ENCODE results near the gene SLC6A5. TPM values are rescaled to one million over a fixed set of nuclear protein-coding genes. Genes with fewer than 3 reads are reported as not detected.

Gene SLC6A5
- total RNA-seq, 1 experiment from 2014 or later: not detected

- POLR2A ChIA-PET: no interaction called here
- in situ Hi-C loops (cut with HindIII; ENCODE audit: low pct_unique_long_range_greater_than_20kb, low sequenced_read_pairs): no loop called here
- H3K4me3 ChIP-seq (ENCODE audit: low read depth in 2 of 2, low read length in 2 of 2): no peak overlapping the region
Measured at GRCh38 chr11:20612416-20612815, 13.0 kb downstream of the SLC6A5 start.

GRCh38 chr11:20616920-20617319 lies 17.5 kb downstream of the SLC6A5 start:
- Histone ChIP-seq H3K4me3 (ENCODE audit: low read depth in 2 of 2, low read length in 2 of 2) (no peak overlapping the region), H3K36me3 (ENCODE audit: control insufficient read depth, insufficient read depth, low read length) (no peaks in the 10 kb centered on the region), H3K4me1 (ENCODE audit: control insufficient read depth, insufficient read depth, low read length) (no peaks in the 10 kb centered on the region), H3K27me3 (ENCODE audit: control insufficient read depth, insufficient read depth, low read length) (peaks cover 7% of the 10 kb centered on the region; the same call in 1 of the 2 replicates), H3K9me3 (ENCODE audit: control insufficient read depth, insufficient read depth, low read depth, low read length) (no peaks in the 10 kb centered on the region), H3K27ac (ENCODE audit: low read length) (no peak overlapping the region)
- intact Hi-C loops (cut with micrococcal nuclease; ENCODE audit: unreplicated experiment): no loop called here
- no peak for ATAC-seq
- TF ChIP-seq CTCF (IDR thresholded peaks at IDR 0.05) (no peak), POLR2AphosphoS5 (IDR thresholded peaks at IDR 0.05; ENCODE audit: low read depth, low read length) (no peak), REST (IDR thresholded peaks at IDR 0.05; ENCODE audit: insufficient read depth in 1 of 2, low read depth in 2 of 2, low read length in 1 of 2) (no peak)
- DNase-seq (ENCODE audit: low read depth, low spot score): no peak
- CTCF ChIA-PET: no interaction called here
- in situ Hi-C loops (cut with HindIII; ENCODE audit: low pct_unique_long_range_greater_than_20kb, low sequenced_read_pairs): no loop called here
- BruUV-seq (replicated peaks): no TSS peak
- POLR2A ChIA-PET: no interaction called here

More at GRCh38 chr11:20612416-20612815, 13.0 kb downstream of the SLC6A5 start:
- DNase-seq (ENCODE audit: low read depth, low spot score): no peak
- Histone ChIP-seq H3K9me3 (ENCODE audit: control insufficient read depth, insufficient read depth, low read depth, low read length) (no peaks in the 10 kb centered on the region), H3K27me3 (ENCODE audit: control insufficient read depth, insufficient read depth, low read length) (peaks cover 19% of the 10 kb centered on the region), H3K36me3 (ENCODE audit: control insufficient read depth, insufficient read depth, low read length) (no peaks in the 10 kb centered on the region), H3K27ac (ENCODE audit: low read length) (no peak overlapping the region), H3K4me1 (ENCODE audit: control insufficient read depth, insufficient read depth, low read length) (no peaks in the 10 kb centered on the region)
- TF ChIP-seq REST (IDR thresholded peaks at IDR 0.05; ENCODE audit: insufficient read depth in 1 of 2, low read depth in 2 of 2, low read length in 1 of 2) (no peak), TCF7L2 (IDR thresholded peaks at IDR 0.05; ENCODE audit: low read depth, low read length) (no peak), POLR2AphosphoS5 (IDR thresholded peaks at IDR 0.05; ENCODE audit: low read depth, low read length) (no peak), SIN3A (IDR thresholded peaks at IDR 0.05; ENCODE audit: borderline replicate concordance, insufficient read depth, low read depth, low read length) (no peak), CTCF (IDR thresholded peaks at IDR 0.05) (no peak)
- no peak for ATAC-seq
- no TSS peak for BruUV-seq (replicated peaks)
- intact Hi-C loops (cut with micrococcal nuclease; ENCODE audit: unreplicated experiment): loop anchor here (5.0 kb wide), 1 partner anchor 485 kb away; no protein-coding TSS in a partner anchor
- CTCF ChIA-PET: no interaction called here

Data from Panc1 (cell line).